ENCODE results near the gene TOPBP1.
"Not testable (repeated sequence)": the region's sequence is repeated elsewhere in the genome, so short reads cannot be mapped to it uniquely, and the experiment has no call there.

Gene TOPBP1

DNA sequence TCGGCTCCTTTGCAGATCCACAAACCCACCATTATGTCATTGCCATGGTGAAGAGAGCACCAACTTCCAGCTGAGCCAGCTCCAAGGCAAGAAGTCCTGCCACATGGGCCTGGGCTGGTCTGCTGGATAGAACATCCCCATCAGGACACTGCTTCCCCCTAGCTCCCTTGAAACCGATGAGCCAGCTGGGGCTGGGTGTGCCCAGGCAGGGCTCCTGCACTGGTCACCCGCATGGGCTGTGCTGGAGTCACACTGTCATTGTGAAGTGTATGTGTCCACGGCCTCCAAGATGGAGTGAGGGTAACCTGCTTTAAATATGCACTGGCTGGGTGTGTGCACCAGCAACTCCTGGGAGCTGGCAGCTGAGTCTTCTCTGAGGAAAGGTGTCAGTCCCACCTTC is 31.0 kb upstream of the TOPBP1 start:
- TF ChIP-seq, protein P1, sequence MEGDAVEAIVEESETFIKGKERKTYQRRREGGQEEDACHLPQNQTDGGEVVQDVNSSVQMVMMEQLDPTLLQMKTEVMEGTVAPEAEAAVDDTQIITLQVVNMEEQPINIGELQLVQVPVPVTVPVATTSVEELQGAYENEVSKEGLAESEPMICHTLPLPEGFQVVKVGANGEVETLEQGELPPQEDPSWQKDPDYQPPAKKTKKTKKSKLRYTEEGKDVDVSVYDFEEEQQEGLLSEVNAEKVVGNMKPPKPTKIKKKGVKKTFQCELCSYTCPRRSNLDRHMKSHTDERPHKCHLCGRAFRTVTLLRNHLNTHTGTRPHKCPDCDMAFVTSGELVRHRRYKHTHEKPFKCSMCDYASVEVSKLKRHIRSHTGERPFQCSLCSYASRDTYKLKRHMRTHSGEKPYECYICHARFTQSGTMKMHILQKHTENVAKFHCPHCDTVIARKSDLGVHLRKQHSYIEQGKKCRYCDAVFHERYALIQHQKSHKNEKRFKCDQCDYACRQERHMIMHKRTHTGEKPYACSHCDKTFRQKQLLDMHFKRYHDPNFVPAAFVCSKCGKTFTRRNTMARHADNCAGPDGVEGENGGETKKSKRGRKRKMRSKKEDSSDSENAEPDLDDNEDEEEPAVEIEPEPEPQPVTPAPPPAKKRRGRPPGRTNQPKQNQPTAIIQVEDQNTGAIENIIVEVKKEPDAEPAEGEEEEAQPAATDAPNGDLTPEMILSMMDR (IDR thresholded peaks at IDR 0.05), result no peak
- no peak overlapping the region for H3K9ac ChIP-seq

DNA sequence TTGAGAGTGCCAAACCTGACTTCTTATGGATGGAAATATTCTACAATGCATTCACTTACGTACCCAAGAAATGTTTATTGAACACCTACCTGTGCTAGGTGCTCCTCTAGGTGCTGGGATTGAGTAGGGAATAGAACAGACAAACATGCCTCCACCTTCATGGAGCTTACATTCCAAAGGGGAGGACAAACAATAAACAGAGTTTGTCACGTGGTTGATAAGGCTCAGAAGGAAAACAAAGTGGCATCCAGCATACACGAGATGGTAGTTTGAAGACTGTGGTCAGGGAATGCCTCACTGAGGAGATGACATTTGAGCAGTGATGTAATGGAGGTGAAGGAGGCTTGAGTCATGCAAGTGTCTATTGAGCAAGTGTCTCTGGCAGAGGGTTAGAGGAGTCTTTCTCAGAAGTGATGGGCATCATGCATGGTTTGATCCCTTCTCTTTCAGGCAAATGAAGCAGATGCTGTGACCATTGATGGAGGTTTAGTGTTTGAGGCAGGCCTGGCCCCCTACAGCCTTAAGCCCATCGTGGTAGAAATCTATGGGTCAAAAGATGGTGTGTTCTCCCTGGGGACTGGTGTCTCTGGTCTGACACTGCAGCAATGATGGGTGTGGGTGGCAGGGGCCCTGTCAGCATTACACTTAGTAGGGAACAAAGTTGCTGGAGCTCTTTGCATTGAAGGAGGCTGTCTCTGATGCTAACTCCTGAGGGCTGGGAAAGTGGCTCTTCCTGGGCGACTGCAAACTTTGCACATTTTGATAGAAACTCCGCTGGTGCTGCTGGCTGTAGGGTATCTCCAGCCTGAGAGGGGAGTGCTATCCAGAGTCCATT is 29.7 kb upstream of the TOPBP1 start:
- H3K4me3 ChIP-seq (ENCODE audit: low read depth, low read length), result no peak overlapping the region
- H3K79me2 ChIP-seq, result no peaks in the 10 kb centered on the region
- H2AFZ ChIP-seq, result no peak overlapping the region
- H3K36me3 ChIP-seq (ENCODE audit: control insufficient read depth, insufficient read depth, low read length), result no peaks in the 10 kb centered on the region
- H3K4me1 ChIP-seq, result no peaks in the 10 kb centered on the region
- no peak overlapping the region for H3K4me2 ChIP-seq (ENCODE audit: low read length)
- H3K9ac ChIP-seq, result no peak overlapping the region
- H3K27me3 ChIP-seq (ENCODE audit: control insufficient read depth, insufficient read depth, low read length), result no peaks in the 10 kb centered on the region
- H3K27ac ChIP-seq, result no peak overlapping the region
- TF ChIP-seq, protein P1 (IDR thresholded peaks at IDR 0.05), result no peak
- no peaks in the 10 kb centered on the region for H3K9me3 ChIP-seq (ENCODE audit: control insufficient read depth, low read length)

More for the DNA sequence above, 31.0 kb upstream of the TOPBP1 start:
- Histone ChIP-seq H2AFZ (no peak overlapping the region), H3K36me3 (ENCODE audit: control insufficient read depth, insufficient read depth, low read length) (no peaks in the 10 kb centered on the region), H3K27me3 (ENCODE audit: control insufficient read depth, insufficient read depth, low read length) (no peaks in the 10 kb centered on the region), H3K4me1 (no peaks in the 10 kb centered on the region), H3K4me3 (ENCODE audit: low read depth, low read length) (no peak overlapping the region), H3K9me3 (ENCODE audit: control insufficient read depth, low read length) (no peaks in the 10 kb centered on the region), H3K27ac (no peak overlapping the region), H3K79me2 (no peaks in the 10 kb centered on the region), H3K4me2 (ENCODE audit: low read length) (no peak overlapping the region)

DNA sequence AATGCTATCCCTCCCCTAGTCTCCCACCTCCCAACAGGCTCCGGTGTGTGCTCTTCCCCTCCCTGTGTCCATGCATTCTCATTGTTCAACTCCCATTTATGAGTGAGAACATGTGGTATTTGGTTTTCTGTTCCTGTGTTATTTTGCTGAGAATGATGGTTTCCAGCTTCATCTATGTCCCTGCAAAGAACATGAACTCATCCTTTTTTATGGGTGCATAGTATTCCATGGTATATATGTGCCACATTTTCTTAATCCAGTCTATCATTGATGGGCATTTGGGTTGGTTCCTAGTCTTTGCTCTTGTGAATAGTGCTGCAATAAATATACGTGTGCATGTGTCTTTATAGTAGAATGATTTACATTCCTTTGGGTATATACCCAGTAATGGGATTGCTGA is 16.3 kb upstream of the TOPBP1 start:
- not testable (repeated sequence) for H3K9me3 ChIP-seq (ENCODE audit: control insufficient read depth, low read length); H3K9ac ChIP-seq; H3K27ac ChIP-seq; H3K36me3 ChIP-seq (ENCODE audit: control insufficient read depth, insufficient read depth, low read length); H3K27me3 ChIP-seq (ENCODE audit: control insufficient read depth, insufficient read depth, low read length); H2AFZ ChIP-seq; H3K4me3 ChIP-seq (ENCODE audit: low read depth, low read length); H3K79me2 ChIP-seq; H3K4me1 ChIP-seq; H3K4me2 ChIP-seq (ENCODE audit: low read length)

DNA sequence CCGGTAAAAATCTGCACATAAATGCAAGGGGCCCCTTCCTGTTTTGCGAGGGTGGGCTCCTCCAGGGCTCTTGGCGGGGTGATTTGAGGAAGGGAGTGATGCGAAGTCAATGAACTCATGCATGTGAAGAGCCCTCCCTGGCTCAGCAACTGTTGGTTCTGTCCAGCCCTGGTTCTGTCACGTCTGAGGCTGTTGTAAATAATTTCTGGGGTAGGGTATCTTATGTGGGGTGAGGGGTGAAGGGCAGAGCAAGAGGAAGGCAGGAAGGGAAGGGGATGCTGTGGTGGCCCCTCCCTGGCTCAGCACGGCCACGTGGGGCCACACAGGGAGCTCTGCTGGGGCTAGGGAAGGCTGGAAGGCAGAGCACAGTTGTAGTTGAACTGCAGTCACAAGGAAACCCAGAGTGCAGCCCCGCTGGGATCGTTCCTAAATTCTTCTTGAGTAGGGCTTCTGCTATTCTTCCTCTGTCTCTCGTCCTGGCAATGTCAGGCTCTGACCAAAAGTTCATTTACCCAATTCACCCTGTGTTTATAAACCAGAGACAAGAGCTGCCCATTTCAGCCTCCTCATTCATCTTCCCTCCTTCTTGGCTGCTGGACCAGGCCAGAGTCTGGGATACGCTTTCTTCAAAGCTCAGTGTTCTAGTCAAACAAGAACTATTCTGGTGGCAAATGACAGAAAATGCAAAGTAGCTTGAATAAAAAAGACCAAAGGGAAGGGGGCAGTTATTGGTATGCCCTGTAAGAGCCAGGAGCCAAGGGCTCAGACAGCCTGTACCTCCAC is 14.8 kb upstream of the TOPBP1 start:
- no peaks in the 10 kb centered on the region for H3K4me1 ChIP-seq
- H3K9ac ChIP-seq, result no peak overlapping the region
- H3K27ac ChIP-seq, result no peak overlapping the region
- no peak overlapping the region for H3K4me2 ChIP-seq (ENCODE audit: low read length)
- H3K79me2 ChIP-seq, result no peaks in the 10 kb centered on the region
- peaks cover 5% of the 10 kb centered on the region for H3K27me3 ChIP-seq (ENCODE audit: control insufficient read depth, insufficient read depth, low read length)
- no peak overlapping the region for H2AFZ ChIP-seq
- no peaks in the 10 kb centered on the region for H3K36me3 ChIP-seq (ENCODE audit: control insufficient read depth, insufficient read depth, low read length)
- no peaks in the 10 kb centered on the region for H3K9me3 ChIP-seq (ENCODE audit: control insufficient read depth, low read length)
- no peak overlapping the region for H3K4me3 ChIP-seq (ENCODE audit: low read depth, low read length)
- TF ChIP-seq, protein P1 (IDR thresholded peaks at IDR 0.05), result no peak

DNA sequence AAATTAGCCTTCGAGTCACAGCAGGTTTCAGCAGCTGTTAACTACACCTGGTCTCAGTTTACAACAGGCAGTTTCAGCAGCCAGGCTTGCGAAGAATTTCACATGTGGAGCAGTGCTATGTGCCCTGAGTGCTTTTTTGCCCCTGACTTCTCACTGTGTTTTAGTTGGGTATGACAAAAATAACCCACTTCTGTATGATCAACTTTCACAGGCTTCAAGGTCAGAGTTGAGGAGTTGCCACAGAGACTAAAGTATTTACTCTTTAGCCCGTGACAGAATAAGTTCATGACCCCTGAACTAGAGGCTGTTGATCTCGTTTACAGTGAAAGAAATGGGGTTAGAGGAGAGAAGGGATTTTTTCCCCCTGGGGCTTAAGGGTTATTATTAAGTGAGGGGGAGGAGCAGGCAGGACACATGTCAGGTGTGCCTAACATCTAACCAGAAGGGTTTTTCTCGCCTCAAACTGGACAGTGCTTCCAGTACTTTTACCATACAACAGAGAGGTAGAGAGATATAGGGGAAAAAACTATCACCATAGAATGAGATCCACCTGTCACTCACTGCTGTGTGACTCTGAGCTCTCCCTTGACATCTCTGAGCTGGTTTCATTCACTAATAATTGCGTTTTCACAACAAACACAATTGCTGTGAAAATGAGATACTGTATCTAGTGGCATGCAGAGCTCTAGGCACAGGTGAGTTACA is 14.0 kb upstream of the TOPBP1 start:
- Histone ChIP-seq H3K4me1 (no peaks in the 10 kb centered on the region), H3K27ac (no peak overlapping the region), H3K4me3 (ENCODE audit: low read depth, low read length) (no peak overlapping the region), H3K27me3 (ENCODE audit: control insufficient read depth, insufficient read depth, low read length) (peaks cover 5% of the 10 kb centered on the region), H3K9ac (no peak overlapping the region), H3K4me2 (ENCODE audit: low read length) (no peak overlapping the region), H2AFZ (no peak overlapping the region), H3K79me2 (no peaks in the 10 kb centered on the region), H3K36me3 (ENCODE audit: control insufficient read depth, insufficient read depth, low read length) (no peaks in the 10 kb centered on the region), H3K9me3 (ENCODE audit: control insufficient read depth, low read length) (no peaks in the 10 kb centered on the region)
- TF ChIP-seq, protein P1 (IDR thresholded peaks at IDR 0.05), result no peak
